GM12878 (cell line): ENCODE measurements around the gene NNAT.

Experiments
- SIN3A ChIP-seq: IDR thresholded peaks from 2 replicates; pipeline ENCODE4 v1.6.1; 2012; ENCODE audit warnings: low read depth, low read length, improper control_type of control experiment
- ZNF207 ChIP-seq: fragments of 450-650 bp; IDR thresholded peaks from 2 replicates; pipeline ENCODE4 v1.6.1; 2014; ENCODE audit warnings: antibody characterized with exemption, mild to moderate bottlenecking, borderline replicate concordance

DNA sequence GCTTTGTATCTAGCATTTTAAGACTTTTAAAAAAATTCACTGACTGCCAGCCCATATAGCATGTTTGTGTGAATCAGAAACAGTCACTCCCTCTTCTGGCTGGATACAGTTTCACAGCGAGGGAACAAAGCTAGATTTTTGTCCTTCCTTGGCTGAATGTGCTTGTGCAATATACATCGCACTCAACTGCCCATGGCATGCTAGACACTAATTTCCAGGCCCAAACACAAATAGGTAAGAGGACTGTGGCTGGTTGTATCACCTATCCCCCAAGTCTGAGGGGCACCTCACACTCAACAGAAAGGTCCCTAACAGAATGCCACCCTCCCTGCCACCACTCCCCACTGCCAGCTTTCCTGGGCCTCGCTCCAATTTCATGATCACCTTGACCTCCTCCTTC lies 22.8 kb downstream of the NNAT start:
- TF ChIP-seq SIN3A (no peak), ZNF207 (no peak)
